GM12865 (cell line): ENCODE measurements around the gene TRIM43B.
"Not testable (repeated sequence)": the region's sequence is repeated elsewhere in the genome, so short reads cannot be mapped to it uniquely, and the experiment has no call there.

Experiments
- DNase-seq: peaks from one replicate; pipeline ENCODE4 v3.0.0; 2010; ENCODE audit warnings: low read depth
- H3K4me3 ChIP-seq: 2 replicates; pipeline ENCODE4 v1.5.1; 2011; ENCODE audit warnings: mild to moderate bottlenecking, low read depth, low read length, control low read depth

TRIM43B gene

DNA sequence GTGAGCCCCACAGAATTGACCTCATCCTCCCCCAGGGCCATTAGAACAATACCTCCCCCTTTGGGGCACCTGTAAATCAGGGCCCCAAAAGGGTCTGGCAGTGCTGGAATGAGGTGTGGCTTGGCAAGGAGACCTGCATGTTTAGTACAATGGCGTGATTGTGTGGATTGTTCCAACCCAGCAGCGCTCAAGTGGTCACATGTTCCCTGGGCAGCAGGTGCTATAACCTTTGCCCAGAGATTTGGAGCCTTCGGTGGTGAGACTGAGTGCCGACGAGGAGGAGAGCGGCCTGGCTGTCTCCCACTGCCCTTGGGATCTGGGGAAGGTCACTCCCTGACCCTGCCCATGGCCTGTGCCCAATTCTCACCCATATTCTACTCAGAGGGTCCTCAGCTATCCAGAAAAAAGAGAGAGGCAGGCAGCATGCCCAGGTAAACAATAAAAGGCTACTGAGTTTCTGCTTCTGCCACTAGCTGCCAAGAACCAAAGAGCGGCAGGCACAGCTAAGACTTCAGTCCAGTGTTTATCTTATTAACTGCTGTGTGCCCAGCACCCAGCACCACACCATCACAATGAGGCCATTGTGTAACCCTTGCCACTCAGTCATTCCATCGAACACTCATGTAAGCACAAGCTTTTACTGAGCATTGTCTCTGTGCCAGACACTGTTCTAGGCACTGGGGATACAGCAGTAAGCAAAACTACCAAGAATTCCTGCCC lies 54.6 kb downstream of the TRIM43B start:
- DNase-seq, H3K4me3 ChIP-seq: not testable (repeated sequence)

DNA sequence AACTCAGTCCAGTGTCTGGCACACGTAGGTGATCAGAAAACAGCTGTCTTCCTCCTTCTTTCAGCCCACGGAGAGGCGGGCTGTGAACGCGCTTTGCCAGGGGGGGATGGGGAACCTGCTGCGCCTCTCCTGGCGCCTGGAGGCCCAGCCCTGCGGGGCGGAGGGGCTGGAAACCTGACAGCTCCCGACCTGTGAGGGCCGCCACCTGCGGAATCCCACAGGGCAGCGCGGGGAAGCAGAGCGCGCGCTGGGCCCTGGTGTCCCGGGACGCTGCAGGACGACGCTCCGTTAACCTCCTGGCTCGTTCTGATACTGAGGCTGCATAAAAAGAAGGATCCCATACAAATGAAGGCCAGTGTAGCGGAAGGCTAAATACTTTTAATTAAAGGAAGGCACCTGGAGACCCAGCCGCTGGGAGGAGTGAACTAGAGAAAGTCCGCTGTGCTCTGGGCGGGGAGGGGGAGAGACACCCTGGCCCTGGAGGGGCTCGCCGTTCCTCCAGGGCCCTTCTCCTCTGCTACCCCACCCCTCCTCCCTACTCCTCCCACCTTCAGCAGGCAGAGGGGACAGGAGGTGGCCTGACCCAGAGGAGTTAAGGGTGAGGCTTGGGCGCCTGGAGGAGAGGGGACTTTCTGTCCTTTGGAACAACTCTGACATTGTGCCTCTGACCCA lies 57.2 kb downstream of the TRIM43B start:
- not testable (repeated sequence) for H3K4me3 ChIP-seq, DNase-seq
